ENCODE data around the gene HEATR5B. TPM values are rescaled to one million over a fixed set of nuclear protein-coding genes. Genes with fewer than 3 reads are reported as not detected.

HEATR5B gene
- total and polyA plus RNA-seq, 10 of the 15 experiments (the other 5 are each of a cell fraction or from before 2014, with no cell fraction given): 4.1 to 34.7 (median 17.7) TPM

DNA sequence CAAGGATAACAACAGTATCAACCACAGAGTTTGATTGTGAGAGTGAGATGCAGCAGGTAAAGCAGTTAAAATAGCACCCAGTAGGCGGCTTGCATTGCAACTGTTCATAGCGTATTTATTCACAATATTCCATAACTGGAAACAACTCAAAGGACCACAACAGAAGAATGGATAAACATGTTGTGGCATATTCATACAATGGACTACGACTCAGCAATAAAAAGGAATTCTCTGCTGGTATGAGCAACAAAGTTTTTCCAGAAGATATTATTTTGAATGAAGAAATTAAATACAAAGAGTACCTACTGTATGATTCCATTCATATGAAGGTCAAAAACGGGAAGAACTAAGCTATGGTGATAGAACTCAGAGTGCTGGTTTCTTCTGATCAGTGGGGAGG lies 25.4 kb upstream of the HEATR5B start:
- CTCF ChIA-PET: interaction anchor here (0.7 kb wide), 1 partner anchor 1244 kb away, joined by 4 read pairs; no protein-coding TSS in a partner anchor
- 96% methylated on average over 4 of the region's 4 CpGs for WGBS (ENCODE audit: insufficient coverage, insufficient replicate concordance, low lambda C conversion rate, missing lambda C conversion rate)
- no peak for FAIRE-seq
- TF ChIP-seq, protein P1, sequence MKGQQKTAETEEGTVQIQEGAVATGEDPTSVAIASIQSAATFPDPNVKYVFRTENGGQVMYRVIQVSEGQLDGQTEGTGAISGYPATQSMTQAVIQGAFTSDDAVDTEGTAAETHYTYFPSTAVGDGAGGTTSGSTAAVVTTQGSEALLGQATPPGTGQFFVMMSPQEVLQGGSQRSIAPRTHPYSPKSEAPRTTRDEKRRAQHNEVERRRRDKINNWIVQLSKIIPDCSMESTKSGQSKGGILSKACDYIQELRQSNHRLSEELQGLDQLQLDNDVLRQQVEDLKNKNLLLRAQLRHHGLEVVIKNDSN (IDR thresholded peaks at IDR 0.05; ENCODE audit: borderline replicate concordance, extremely low read length, insufficient read depth, low read depth, low read length): no peak
- TF ChIP-seq, protein P2, sequence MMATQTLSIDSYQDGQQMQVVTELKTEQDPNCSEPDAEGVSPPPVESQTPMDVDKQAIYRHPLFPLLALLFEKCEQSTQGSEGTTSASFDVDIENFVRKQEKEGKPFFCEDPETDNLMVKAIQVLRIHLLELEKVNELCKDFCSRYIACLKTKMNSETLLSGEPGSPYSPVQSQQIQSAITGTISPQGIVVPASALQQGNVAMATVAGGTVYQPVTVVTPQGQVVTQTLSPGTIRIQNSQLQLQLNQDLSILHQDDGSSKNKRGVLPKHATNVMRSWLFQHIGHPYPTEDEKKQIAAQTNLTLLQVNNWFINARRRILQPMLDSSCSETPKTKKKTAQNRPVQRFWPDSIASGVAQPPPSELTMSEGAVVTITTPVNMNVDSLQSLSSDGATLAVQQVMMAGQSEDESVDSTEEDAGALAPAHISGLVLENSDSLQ (IDR thresholded peaks at IDR 0.05): no peak
- TF ChIP-seq SIN3A (IDR thresholded peaks at IDR 0.05; ENCODE audit: low read depth, low read length) (no peak), RUNX3 (IDR thresholded peaks at IDR 0.05; ENCODE audit: low read length) (no peak), SREBF1 (IDR thresholded peaks at IDR 0.05; ENCODE audit: low read length) (no peak), MEF2A (IDR thresholded peaks at IDR 0.05; ENCODE audit: insufficient read depth, low read depth, low read length) (no peak), TCF7 (IDR thresholded peaks at IDR 0.05; ENCODE audit: borderline replicate concordance) (no peak), NR2C2 (IDR thresholded peaks at IDR 0.05; ENCODE audit: borderline replicate concordance, control insufficient read depth, insufficient read length, low read depth) (no peak), RAD21 (IDR thresholded peaks at IDR 0.05; ENCODE audit: insufficient read depth, low read depth, low read length) (no peak), ZNF217 (IDR thresholded peaks at IDR 0.05) (no peak), YY1 (IDR thresholded peaks at IDR 0.05; ENCODE audit: low read depth, low read length) (no peak), FOXM1 (IDR thresholded peaks at IDR 0.05; ENCODE audit: low read depth, low read length) (no peak), ZNF622 (IDR thresholded peaks at IDR 0.05) (no peak), RB1 (IDR thresholded peaks at IDR 0.05; ENCODE audit: borderline replicate concordance) (no peak)
- TF ChIP-seq, protein P3, sequence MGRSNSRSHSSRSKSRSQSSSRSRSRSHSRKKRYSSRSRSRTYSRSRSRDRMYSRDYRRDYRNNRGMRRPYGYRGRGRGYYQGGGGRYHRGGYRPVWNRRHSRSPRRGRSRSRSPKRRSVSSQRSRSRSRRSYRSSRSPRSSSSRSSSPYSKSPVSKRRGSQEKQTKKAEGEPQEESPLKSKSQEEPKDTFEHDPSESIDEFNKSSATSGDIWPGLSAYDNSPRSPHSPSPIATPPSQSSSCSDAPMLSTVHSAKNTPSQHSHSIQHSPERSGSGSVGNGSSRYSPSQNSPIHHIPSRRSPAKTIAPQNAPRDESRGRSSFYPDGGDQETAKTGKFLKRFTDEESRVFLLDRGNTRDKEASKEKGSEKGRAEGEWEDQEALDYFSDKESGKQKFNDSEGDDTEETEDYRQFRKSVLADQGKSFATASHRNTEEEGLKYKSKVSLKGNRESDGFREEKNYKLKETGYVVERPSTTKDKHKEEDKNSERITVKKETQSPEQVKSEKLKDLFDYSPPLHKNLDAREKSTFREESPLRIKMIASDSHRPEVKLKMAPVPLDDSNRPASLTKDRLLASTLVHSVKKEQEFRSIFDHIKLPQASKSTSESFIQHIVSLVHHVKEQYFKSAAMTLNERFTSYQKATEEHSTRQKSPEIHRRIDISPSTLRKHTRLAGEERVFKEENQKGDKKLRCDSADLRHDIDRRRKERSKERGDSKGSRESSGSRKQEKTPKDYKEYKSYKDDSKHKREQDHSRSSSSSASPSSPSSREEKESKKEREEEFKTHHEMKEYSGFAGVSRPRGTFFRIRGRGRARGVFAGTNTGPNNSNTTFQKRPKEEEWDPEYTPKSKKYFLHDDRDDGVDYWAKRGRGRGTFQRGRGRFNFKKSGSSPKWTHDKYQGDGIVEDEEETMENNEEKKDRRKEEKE (IDR thresholded peaks at IDR 0.05): no peak
- TF ChIP-seq, protein P4, sequence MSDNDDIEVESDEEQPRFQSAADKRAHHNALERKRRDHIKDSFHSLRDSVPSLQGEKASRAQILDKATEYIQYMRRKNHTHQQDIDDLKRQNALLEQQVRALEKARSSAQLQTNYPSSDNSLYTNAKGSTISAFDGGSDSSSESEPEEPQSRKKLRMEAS (IDR thresholded peaks at IDR 0.05; ENCODE audit: low read depth, low read length): no peak
- TF ChIP-seq, protein P5, sequence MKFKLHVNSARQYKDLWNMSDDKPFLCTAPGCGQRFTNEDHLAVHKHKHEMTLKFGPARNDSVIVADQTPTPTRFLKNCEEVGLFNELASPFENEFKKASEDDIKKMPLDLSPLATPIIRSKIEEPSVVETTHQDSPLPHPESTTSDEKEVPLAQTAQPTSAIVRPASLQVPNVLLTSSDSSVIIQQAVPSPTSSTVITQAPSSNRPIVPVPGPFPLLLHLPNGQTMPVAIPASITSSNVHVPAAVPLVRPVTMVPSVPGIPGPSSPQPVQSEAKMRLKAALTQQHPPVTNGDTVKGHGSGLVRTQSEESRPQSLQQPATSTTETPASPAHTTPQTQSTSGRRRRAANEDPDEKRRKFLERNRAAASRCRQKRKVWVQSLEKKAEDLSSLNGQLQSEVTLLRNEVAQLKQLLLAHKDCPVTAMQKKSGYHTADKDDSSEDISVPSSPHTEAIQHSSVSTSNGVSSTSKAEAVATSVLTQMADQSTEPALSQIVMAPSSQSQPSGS (IDR thresholded peaks at IDR 0.05; ENCODE audit: low read length): no peak
- TF ChIP-seq, protein P6, sequence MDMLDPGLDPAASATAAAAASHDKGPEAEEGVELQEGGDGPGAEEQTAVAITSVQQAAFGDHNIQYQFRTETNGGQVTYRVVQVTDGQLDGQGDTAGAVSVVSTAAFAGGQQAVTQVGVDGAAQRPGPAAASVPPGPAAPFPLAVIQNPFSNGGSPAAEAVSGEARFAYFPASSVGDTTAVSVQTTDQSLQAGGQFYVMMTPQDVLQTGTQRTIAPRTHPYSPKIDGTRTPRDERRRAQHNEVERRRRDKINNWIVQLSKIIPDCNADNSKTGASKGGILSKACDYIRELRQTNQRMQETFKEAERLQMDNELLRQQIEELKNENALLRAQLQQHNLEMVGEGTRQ (IDR thresholded peaks at IDR 0.05; ENCODE audit: borderline replicate concordance, low read depth, low read length): no peak

More for the DNA sequence above, 25.4 kb upstream of the HEATR5B start:
- intact Hi-C loops (cut with micrococcal nuclease; ENCODE audit: unreplicated experiment) (no loop called here), in situ Hi-C loops (cut with MboI) (no loop called here)
- Histone ChIP-seq H3K36me3 (ENCODE audit: control insufficient read depth in 2 of 2, insufficient read depth in 2 of 2, low read length in 1 of 2) (peaks cover 5 to 38% of the 10 kb centered on the region in 2 experiments), H3K9ac (ENCODE audit: control insufficient read depth, insufficient read depth, low read length) (no peak overlapping the region), H3K27ac (ENCODE audit: control insufficient read depth, insufficient read depth) (no peak overlapping the region), H3K4me3 (no peak overlapping the region), H2AFZ (ENCODE audit: control insufficient read depth, low read depth, low read length) (no peak overlapping the region), H3K4me2 (ENCODE audit: control insufficient read depth, insufficient read depth) (no peak overlapping the region), H3K79me2 (ENCODE audit: control insufficient read depth, insufficient read depth, low read length) (no peaks in the 10 kb centered on the region), H3K4me1 (ENCODE audit: control insufficient read depth, insufficient read depth, low read length) (no peaks in the 10 kb centered on the region), H3K27me3 (replicated peaks in 1 of 2; ENCODE audit: control insufficient read depth in 2 of 2, insufficient read depth in 2 of 2, low read length in 1 of 2) (no peaks in the 10 kb centered on the region), H3K9me3 (replicated peaks; ENCODE audit: control insufficient read depth, insufficient read depth, low read length) (no peaks in the 10 kb centered on the region), H4K20me1 (ENCODE audit: control insufficient read depth, insufficient read depth) (no peaks in the 10 kb centered on the region)
- ChIA-PET RAD21 (ENCODE audit: unreplicated experiment) (no interaction called here), POLR2A (interaction anchor here (1.3 kb wide), 1 partner anchor 35 kb away, joined by 4 read pairs; no protein-coding TSS in a partner anchor), SMC1A (ENCODE audit: uncharacterized antibody, unreplicated experiment) (interaction anchor here (0.6 kb wide), 1 partner anchor 271 kb away, joined by 3 read pairs; no protein-coding TSS in a partner anchor)
- DNase-seq (ENCODE audit: low read depth, low spot score) (no peak), ATAC-seq (no peak)
- no TSS peak for BruUV-seq (replicated peaks)

Measured in GM12878 (cell line).